22Rv1 (cell line): ENCODE results near the gene LSM4.

Experiments used
- CTCF ChIP-seq: fragments of 450-650 bp; IDR thresholded peaks from 2 replicates; pipeline ENCODE4 v1.5.1; 2017; ENCODE audit warnings: mild to moderate bottlenecking
- ZFX ChIP-seq: fragments of 450-650 bp; IDR thresholded peaks from 2 replicates; pipeline ENCODE4 v1.6.1; 2017; ENCODE audit warnings: antibody characterized with exemption, borderline replicate concordance

GRCh38 chr19:18263324-18264136 is 59.3 kb downstream of the LSM4 start:
- TF ChIP-seq CTCF (no peak), ZFX (no peak)
